MG63 (cell line): ENCODE measurements around the gene CDH6. TPM values are rescaled to one million over a fixed set of nuclear protein-coding genes. Genes with fewer than 3 reads are reported as not detected.

Experiments used
- DNase-seq: peaks from one replicate; pipeline ENCODE4 v3.0.0-alpha.2; 2020
- H3K27me3 ChIP-seq: fragments of 250-450 bp; sonication (Bioruptor Pico); 2 replicates; pipeline ENCODE4 v1.5.1; 2020; ENCODE audit warnings: mild to moderate bottlenecking, moderate library complexity
- H3K36me3 ChIP-seq: fragments of 250-450 bp; sonication (Bioruptor Pico); 2 replicates; pipeline ENCODE4 v1.5.1; 2020; ENCODE audit warnings: mild to moderate bottlenecking, moderate library complexity
- H3K4me3 ChIP-seq: fragments of 250-450 bp; sonication (Bioruptor Pico); 2 replicates; pipeline ENCODE4 v1.5.1; 2020; ENCODE audit warnings: mild to moderate bottlenecking, moderate library complexity
- H3K9me3 ChIP-seq: fragments of 250-450 bp; sonication (Bioruptor Pico); 2 replicates; pipeline ENCODE4 v1.5.1; 2020; ENCODE audit warnings: mild to moderate bottlenecking, moderate library complexity
- total RNA-seq: library from RNA; depleted of rRNA; stranded (reverse); fragments of >200 nt; shearing (Covaris generic); gene quantifications from 2 replicates; pipeline ENCODE4 v1.2.3, GENCODE V29; 2014; ENCODE audit warnings: low replicate concordance

CDH6 gene
- total RNA-seq, 1 experiment from 2014 or later = 244 TPM

- Histone ChIP-seq H3K27me3 (no peaks in the 10 kb centered on the region), H3K4me3 (peak overlapping the region; percentile 44), H3K36me3 (peaks cover 92% of the 10 kb centered on the region), H3K9me3 (no peaks in the 10 kb centered on the region)
- peak; percentile 51 for DNase-seq
Observed at GRCh38 chr5:31273161-31273560, 79.7 kb downstream of the CDH6 start.

GRCh38 chr5:31273631-31274378 lies 80.3 kb downstream of the CDH6 start:
- no peaks in the 10 kb centered on the region for H3K9me3 ChIP-seq
- peaks cover 92% of the 10 kb centered on the region for H3K36me3 ChIP-seq
- peak overlapping the region; percentile 44 for H3K4me3 ChIP-seq
- no peak for DNase-seq
- H3K27me3 ChIP-seq = no peaks in the 10 kb centered on the region

GRCh38 chr5:31280210-31280609 lies 86.7 kb downstream of the CDH6 start:
- Histone ChIP-seq H3K27me3 (no peaks in the 10 kb centered on the region), H3K4me3 (no peak overlapping the region), H3K36me3 (peaks cover 92% of the 10 kb centered on the region), H3K9me3 (no peaks in the 10 kb centered on the region)
- DNase-seq = no peak

- no peak for DNase-seq
- H3K9me3 ChIP-seq = no peaks in the 10 kb centered on the region
- peaks cover 90% of the 10 kb centered on the region for H3K36me3 ChIP-seq
- H3K27me3 ChIP-seq = no peaks in the 10 kb centered on the region
- H3K4me3 ChIP-seq = no peak overlapping the region
Observed at GRCh38 chr5:31283326-31283725, 89.8 kb downstream of the CDH6 start.

GRCh38 chr5:31285025-31285424 lies 91.5 kb downstream of the CDH6 start:
- DNase-seq = no peak
- Histone ChIP-seq H3K27me3 (no peaks in the 10 kb centered on the region), H3K4me3 (no peak overlapping the region), H3K36me3 (peaks cover 93% of the 10 kb centered on the region), H3K9me3 (no peaks in the 10 kb centered on the region)

GRCh38 chr5:31287985-31288384 lies 94.5 kb downstream of the CDH6 start:
- H3K4me3 ChIP-seq = no peak overlapping the region
- 0 out of 2 replicates have a peak, but pooled peaks cover under 1% of the 10 kb centered on the region for H3K9me3 ChIP-seq
- H3K36me3 ChIP-seq = peaks cover 94% of the 10 kb centered on the region
- no peak for DNase-seq
- no peaks in the 10 kb centered on the region for H3K27me3 ChIP-seq

GRCh38 chr5:31289429-31289828 lies 95.9 kb downstream of the CDH6 start:
- DNase-seq = no peak
- H3K9me3 ChIP-seq = 0 out of 2 replicates have a peak, but pooled peaks cover 2% of the 10 kb centered on the region
- no peak overlapping the region for H3K4me3 ChIP-seq
- no peaks in the 10 kb centered on the region for H3K27me3 ChIP-seq
- peaks cover 96% of the 10 kb centered on the region for H3K36me3 ChIP-seq

GRCh38 chr5:31291323-31291854 lies 97.9 kb downstream of the CDH6 start:
- DNase-seq = peak; percentile 21
- H3K36me3 ChIP-seq = peaks cover 98% of the 10 kb centered on the region
- 0 out of 2 replicates have a peak, but pooled peaks cover 2% of the 10 kb centered on the region for H3K9me3 ChIP-seq

GRCh38 chr5:31300501-31300900 lies 107.0 kb downstream of the CDH6 start:
- DNase-seq = no peak
- peaks cover 95% of the 10 kb centered on the region for H3K36me3 ChIP-seq
- H3K27me3 ChIP-seq = no peaks in the 10 kb centered on the region
- H3K4me3 ChIP-seq = no peak overlapping the region
- H3K9me3 ChIP-seq = no peaks in the 10 kb centered on the region

More at GRCh38 chr5:31291323-31291854, 97.9 kb downstream of the CDH6 start:
- no peaks in the 10 kb centered on the region for H3K27me3 ChIP-seq
- H3K4me3 ChIP-seq = no peak overlapping the region

GRCh38 chr5:31301833-31302232 lies 108.3 kb downstream of the CDH6 start:
- no peaks in the 10 kb centered on the region for H3K27me3 ChIP-seq
- no peak overlapping the region for H3K4me3 ChIP-seq
- no peaks in the 10 kb centered on the region for H3K9me3 ChIP-seq
- peaks cover 95% of the 10 kb centered on the region for H3K36me3 ChIP-seq
- DNase-seq = no peak

- DNase-seq = no peak
- Histone ChIP-seq H3K27me3 (no peaks in the 10 kb centered on the region), H3K9me3 (no peaks in the 10 kb centered on the region), H3K36me3 (peaks cover 95% of the 10 kb centered on the region), H3K4me3 (no peak overlapping the region)
Observed at GRCh38 chr5:31303688-31304087, 110.2 kb downstream of the CDH6 start.

- DNase-seq = no peak
- Histone ChIP-seq H3K4me3 (no peak overlapping the region), H3K27me3 (no peaks in the 10 kb centered on the region), H3K36me3 (peaks cover 93% of the 10 kb centered on the region), H3K9me3 (no peaks in the 10 kb centered on the region)
Observed at GRCh38 chr5:31317665-31318064, 124.2 kb downstream of the CDH6 start.

GRCh38 chr5:31319335-31319734 lies 125.8 kb downstream of the CDH6 start:
- DNase-seq = no peak
- Histone ChIP-seq H3K27me3 (no peaks in the 10 kb centered on the region), H3K4me3 (no peak overlapping the region)

GRCh38 chr5:31322946-31323345 lies 129.5 kb downstream of the CDH6 start:
- DNase-seq = no peak
- Histone ChIP-seq H3K4me3 (no peak overlapping the region), H3K27me3 (no peaks in the 10 kb centered on the region), H3K9me3 (no peaks in the 10 kb centered on the region), H3K36me3 (peaks cover 86% of the 10 kb centered on the region)

More at GRCh38 chr5:31319335-31319734, 125.8 kb downstream of the CDH6 start:
- H3K36me3 ChIP-seq = peaks cover 95% of the 10 kb centered on the region
- H3K9me3 ChIP-seq = no peaks in the 10 kb centered on the region

GRCh38 chr5:31324842-31325241 lies 131.4 kb downstream of the CDH6 start:
- Histone ChIP-seq H3K4me3 (no peak overlapping the region), H3K36me3 (peaks cover 67% of the 10 kb centered on the region), H3K9me3 (no peaks in the 10 kb centered on the region), H3K27me3 (no peaks in the 10 kb centered on the region)
- no peak for DNase-seq

- H3K4me3 ChIP-seq = no peak overlapping the region
- peaks cover 39% of the 10 kb centered on the region for H3K36me3 ChIP-seq
- no peak for DNase-seq
- H3K9me3 ChIP-seq = no peaks in the 10 kb centered on the region
- no peaks in the 10 kb centered on the region for H3K27me3 ChIP-seq
Observed at GRCh38 chr5:31328040-31328733, 134.7 kb downstream of the CDH6 start.

GRCh38 chr5:31329715-31330114 lies 136.2 kb downstream of the CDH6 start:
- Histone ChIP-seq H3K9me3 (no peaks in the 10 kb centered on the region), H3K4me3 (no peak overlapping the region), H3K36me3 (peaks cover 24% of the 10 kb centered on the region), H3K27me3 (no peaks in the 10 kb centered on the region)
- no peak for DNase-seq
